OCI-LY3 (cell line): ENCODE measurements around the gene COG1.

Source experiments
- CTCF ChIP-seq: fragments of 200-600, 300-600 bp; sonication (generic); IDR thresholded peaks from 2 replicates; pipeline ENCODE4 v1.5.1; 2014; ENCODE audit warnings: antibody characterized with exemption, low read length, low read depth
- EZH2phosphoT487 ChIP-seq: fragments of 200-600 bp; shearing (Covaris generic); IDR thresholded peaks from 2 replicates; pipeline ENCODE4 v1.6.1; 2018; ENCODE audit warnings: antibody characterized with exemption, mixed run types, low read depth

- TF ChIP-seq CTCF = no peak
- no peak for TF ChIP-seq EZH2phosphoT487
Measured at GRCh38 chr17:73240561-73240960, 47.7 kb downstream of the COG1 start.
